GM12878 (cell line): Measurements from ENCODE around the gene DMWD. TPM values are rescaled to one million over a fixed set of nuclear protein-coding genes. Genes with fewer than 3 reads are reported as not detected.
A peak's percentile ranks its signal among the peaks of the same experiment; 100 is the strongest.

Source experiments
- ATAC-seq: fragments of 200-7000 bp; cut with Tn5 transposase; 3 replicates; pipeline ENCODE4 v1.9.1; 2020; ENCODE audit warnings: mild to moderate bottlenecking, moderate library complexity
- BruUV-seq: library from RNA; stranded (reverse); fragments of 400-500 nt; replicated peaks from 2 replicates; lab custom pipeline; 2021; lab: Mats Ljungman, UMichigan
- CTCF ChIA-PET: fragments of 300-600 bp; sonication (Branson Sonifier 250); formaldehyde crosslinking; extraction: SDS; loops from one replicate; lab custom pipeline; 2021; ENCODE audit warnings: inconsistent platforms; lab: Yijun Ruan, JAX
- POLR2A ChIA-PET: fragments of 350-600 bp; formaldehyde crosslinking; extraction: SDS; loops from one replicate; lab custom pipeline; 2021; ENCODE audit warnings: inconsistent platforms; lab: Charles Lee
- RAD21 ChIA-PET: fragments of 300-600 bp; sonication (Branson Sonifier 250); formaldehyde crosslinking; loops from one replicate; lab custom pipeline; 2023; ENCODE audit warnings: antibody characterized with exemption; ENCODE audit not compliant: unreplicated experiment; lab: Charles Lee
- SMC1A ChIA-PET: fragments of 300-600 bp; sonication (Branson Sonifier 250); formaldehyde crosslinking; loops from one replicate; lab custom pipeline; 2023; ENCODE audit not compliant: unreplicated experiment, uncharacterized antibody; lab: Charles Lee
- DNase-seq: peaks from one replicate; pipeline ENCODE4 v3.0.0-alpha.2; 2011; ENCODE audit warnings: low read depth, low spot score
- FAIRE-seq: peaks from 3 replicates; lab custom pipeline; 2011; peaks lifted over from hg19 to GRCh38; lab: Jason Lieb, UNC
- H2AFZ ChIP-seq: 2 replicates; pipeline ENCODE4 v1.6.0; 2011; ENCODE audit warnings: low read depth, low read length, control low read depth; ENCODE audit not compliant: control insufficient read depth
- H3K27ac ChIP-seq: 2 replicates; pipeline ENCODE4 v1.5.1; 2011; ENCODE audit warnings: control low read depth; ENCODE audit not compliant: control insufficient read depth, insufficient read depth
- H3K27me3 ChIP-seq, 2 experiments: replicated peaks in 1 of 2; 2 replicates each; pipeline versions ENCODE4 v1.6.0 to v1.6.1; 2011; ENCODE audit warnings: low read length in 1 of 2; ENCODE audit not compliant: control insufficient read depth in 2 of 2, insufficient read depth in 2 of 2
- H3K36me3 ChIP-seq, 2 experiments: 2 replicates each; pipeline ENCODE4 v1.5.1; 2011; ENCODE audit warnings: low read length in 1 of 2; ENCODE audit not compliant: control insufficient read depth in 2 of 2, insufficient read depth in 2 of 2
- H3K4me1 ChIP-seq: 2 replicates; pipeline ENCODE4 v1.6.1; 2011; ENCODE audit warnings: mild to moderate bottlenecking, low read length, moderate library complexity, mixed read lengths; ENCODE audit not compliant: control insufficient read depth, insufficient read depth
- H3K4me2 ChIP-seq: 2 replicates; pipeline ENCODE4 v1.6.0; 2011; ENCODE audit warnings: control low read depth; ENCODE audit not compliant: control insufficient read depth, insufficient read depth
- H3K4me3 ChIP-seq: fragments of 200-600 bp; sonication (generic); 2 replicates; pipeline ENCODE4 v1.5.1; 2016
- H3K79me2 ChIP-seq: 2 replicates; pipeline ENCODE4 v1.6.0; 2011; ENCODE audit warnings: low read length; ENCODE audit not compliant: control insufficient read depth, insufficient read depth
- H3K9ac ChIP-seq: 2 replicates; pipeline ENCODE4 v1.8.0; 2011; ENCODE audit warnings: low read length, control low read depth, mixed read lengths; ENCODE audit not compliant: control insufficient read depth, insufficient read depth
- H3K9me3 ChIP-seq: replicated peaks from 3 replicates; pipeline ENCODE4 v1.5.1; 2011; ENCODE audit warnings: mild to moderate bottlenecking, low read length; ENCODE audit not compliant: control insufficient read depth, insufficient read depth
- H4K20me1 ChIP-seq: 2 replicates; pipeline ENCODE4 v1.6.0; 2011; ENCODE audit not compliant: control insufficient read depth, insufficient read depth
- EED ChIP-seq: sonication (generic); IDR thresholded peaks from 2 replicates; pipeline ENCODE4 v1.6.1; 2016; ENCODE audit warnings: antibody characterized with exemption, low read depth
- ESRRA ChIP-seq: IDR thresholded peaks from 2 replicates; pipeline ENCODE4 v1.6.1; 2012; ENCODE audit warnings: mild to moderate bottlenecking, low read length, improper control_type of control experiment
- EZH2 ChIP-seq: IDR thresholded peaks from 2 replicates; pipeline ENCODE4 v1.6.1; 2012; ENCODE audit warnings: low read depth, mild to moderate bottlenecking, control low read depth, inconsistent platforms, low read length, borderline replicate concordance; ENCODE audit not compliant: control insufficient read depth
- IKZF1 ChIP-seq: fragments of 450-650 bp; conservative IDR thresholded peaks from 2 replicates; pipeline ENCODE4 v1.6.1; 2017; ENCODE audit warnings: antibody characterized with exemption, mild to moderate bottlenecking
- IKZF2 ChIP-seq, 2 experiments: fragments of 450-650 bp; IDR thresholded peaks; 2 replicates each; pipeline ENCODE4 v1.6.1; 2017; ENCODE audit warnings: mild to moderate bottlenecking in 2 of 2, moderate library complexity in 2 of 2
- NFIC ChIP-seq: IDR thresholded peaks from 2 replicates; pipeline ENCODE4 v1.6.1; 2012; ENCODE audit warnings: low read depth, mild to moderate bottlenecking, inconsistent platforms, low read length, moderate library complexity
- NFYA ChIP-seq: IDR thresholded peaks from 2 replicates; pipeline ENCODE4 v1.6.1; 2011; ENCODE audit warnings: low read depth, mild to moderate bottlenecking, low read length, improper control_type of control experiment, borderline replicate concordance
- NFYB ChIP-seq: IDR thresholded peaks from 2 replicates; pipeline ENCODE4 v1.6.1; 2011; ENCODE audit warnings: low read depth, mild to moderate bottlenecking, low read length, improper control_type of control experiment, moderate library complexity; ENCODE audit not compliant: insufficient read depth
- NRF1 ChIP-seq: conservative IDR thresholded peaks from 2 replicates; pipeline ENCODE4 v1.6.1; 2011; ENCODE audit warnings: mild to moderate bottlenecking, low read depth, low read length, improper control_type of control experiment
- PAX5 ChIP-seq: IDR thresholded peaks from 2 replicates; pipeline ENCODE4 v1.6.1; 2011; ENCODE audit warnings: low read depth, low read length, borderline replicate concordance
- RB1 ChIP-seq: fragments of 450-650 bp; formaldehyde crosslinking; IDR thresholded peaks from 2 replicates; pipeline ENCODE4 v1.6.1; 2017; ENCODE audit warnings: mild to moderate bottlenecking, borderline replicate concordance
- SIN3A ChIP-seq: IDR thresholded peaks from 2 replicates; pipeline ENCODE4 v1.6.1; 2012; ENCODE audit warnings: low read depth, low read length, improper control_type of control experiment
- SMAD1 ChIP-seq: fragments of 450-650 bp; IDR thresholded peaks from 2 replicates; pipeline ENCODE4 v1.6.1; 2018; ENCODE audit warnings: mild to moderate bottlenecking, low read depth; ENCODE audit not compliant: partially characterized antibody
- SMARCA5 ChIP-seq: fragments of 450-650 bp; IDR thresholded peaks from 2 replicates; pipeline ENCODE4 v1.6.1; 2017; ENCODE audit warnings: mild to moderate bottlenecking
- SP1 ChIP-seq: IDR thresholded peaks from one replicate; pipeline ENCODE4 v1.6.1; 2011; ENCODE audit warnings: low read depth, low read length
- SREBF1 ChIP-seq: IDR thresholded peaks from 2 replicates; pipeline ENCODE4 v1.6.1; 2012; ENCODE audit warnings: mild to moderate bottlenecking, low read length
- SRF ChIP-seq, 2 experiments: IDR thresholded peaks; 2 replicates each; pipeline ENCODE4 v1.6.1; 2011; ENCODE audit warnings: low read depth in 2 of 2, low read length in 2 of 2, mild to moderate bottlenecking in 1 of 2, moderate library complexity in 1 of 2
- SUPT20H ChIP-seq: IDR thresholded peaks from 2 replicates; pipeline ENCODE4 v1.6.1; 2011; ENCODE audit warnings: low read depth, mild to moderate bottlenecking, low read length, moderate library complexity, borderline replicate concordance; ENCODE audit not compliant: control insufficient read depth
- WGBS: methylation state at CpG from one replicate; pipeline ENCODE4 v1.1.6; 2016; ENCODE audit warnings: low lambda C conversion rate; ENCODE audit not compliant: insufficient replicate concordance, insufficient coverage; ENCODE audit errors: missing lambda C conversion rate; 5-methylcytosine and 5-hydroxymethylcytosine counted together
- in situ Hi-C: fragments of 300-500 bp; cut with MboI; formaldehyde crosslinking; loops from 9 replicates; pipeline ENCODE4 v1.14.3; 2018; ENCODE audit warnings: mixed read lengths
- intact Hi-C: fragments of 100-400 bp; cut with micrococcal nuclease; formaldehyde crosslinking; loops from one replicate; pipeline ENCODE4 v1.14.2; 2022; ENCODE audit not compliant: unreplicated experiment
- polyA plus RNA-seq, 11 experiments: library from polyadenylated mRNA; depleted of rRNA in 4 of 11; unstranded in 6 of 11; stranded (reverse) in 5 of 11; fragments of >200 nt; fragmentation: Nextera tagmentation in 4 of 11; fragmentation: Illumina TruSeq in 1 of 11; extraction: Ambion mirVana in 4 of 11; extraction: Trizol in 1 of 11; gene quantifications; 1 replicate in 1 of 11; 2 replicates in 10 of 11; pipeline versions ENCODE4 v1.2.1 to v1.2.3, GENCODE V29; 2011 to 2016; ENCODE audit warnings: inconsistent platforms in 2 of 11, missing spikeins in 2 of 11, low read depth in 1 of 11
- total RNA-seq, 4 experiments: library from RNA; depleted of rRNA in 3 of 4; stranded (reverse); fragments of >200 nt in 3 of 4; fragmentation: Illumina TruSeq in 1 of 4; extraction: Trizol in 1 of 4; gene quantifications; 2 replicates each; pipeline versions ENCODE4 v1.2.1 to v1.2.3, GENCODE V29; 2013 to 2021
- TF ChIP-seq, protein P1 (sequence below): fragments of 450-650 bp; IDR thresholded peaks from 2 replicates; pipeline ENCODE4 v1.6.1; 2017; ENCODE audit warnings: antibody characterized with exemption, mild to moderate bottlenecking, moderate library complexity

The DMWD gene
- total and polyA plus RNA-seq, 10 of the 15 experiments (the other 5 are each of a cell fraction or from before 2014, with no cell fraction given) = 3.5 to 56.0 (median 11.6) TPM

DNA sequence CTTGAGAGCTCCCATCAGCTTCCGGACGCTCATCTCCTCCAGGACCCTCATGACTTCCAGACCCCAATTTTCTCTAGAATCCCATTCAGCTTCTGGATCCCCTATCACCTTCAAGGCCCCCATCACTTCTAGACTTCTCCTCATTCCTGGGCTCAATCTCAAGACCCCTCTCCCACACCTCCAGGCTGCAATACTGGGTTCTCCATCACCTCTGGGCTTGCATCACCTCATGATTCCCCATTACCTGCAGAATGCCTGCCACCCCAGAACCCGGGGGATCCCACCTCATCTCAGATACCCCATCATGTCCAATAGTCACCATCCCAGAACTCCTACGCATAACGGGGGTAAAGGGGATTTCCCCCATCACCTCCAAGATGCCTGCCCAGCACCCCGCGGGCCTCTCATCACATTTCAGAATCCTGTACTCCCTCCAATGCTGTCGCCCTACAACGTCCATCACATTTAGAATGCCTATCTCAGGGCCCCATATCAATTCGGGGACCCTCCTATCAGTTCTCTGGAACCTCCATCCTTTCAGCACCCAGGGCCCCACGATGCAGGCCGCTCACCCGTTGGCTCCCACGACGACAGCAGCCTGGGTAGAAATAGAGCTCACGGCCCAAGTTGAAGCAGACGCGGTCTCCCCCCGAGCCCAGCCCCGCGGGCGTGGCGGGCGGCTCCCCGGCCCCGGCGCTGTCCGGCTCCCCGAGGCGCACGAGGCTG lies 738 bp downstream of the DMWD start (continued):
- no peak for TF ChIP-seq SRF (IDR thresholded peaks at IDR 0.05; ENCODE audit: low read depth in 2 of 2, low read length in 2 of 2)
- TF ChIP-seq SP1 = no peak
- TF ChIP-seq SMARCA5 = no peak
- no peak for TF ChIP-seq SUPT20H
- no peak for TF ChIP-seq NRF1

DNA sequence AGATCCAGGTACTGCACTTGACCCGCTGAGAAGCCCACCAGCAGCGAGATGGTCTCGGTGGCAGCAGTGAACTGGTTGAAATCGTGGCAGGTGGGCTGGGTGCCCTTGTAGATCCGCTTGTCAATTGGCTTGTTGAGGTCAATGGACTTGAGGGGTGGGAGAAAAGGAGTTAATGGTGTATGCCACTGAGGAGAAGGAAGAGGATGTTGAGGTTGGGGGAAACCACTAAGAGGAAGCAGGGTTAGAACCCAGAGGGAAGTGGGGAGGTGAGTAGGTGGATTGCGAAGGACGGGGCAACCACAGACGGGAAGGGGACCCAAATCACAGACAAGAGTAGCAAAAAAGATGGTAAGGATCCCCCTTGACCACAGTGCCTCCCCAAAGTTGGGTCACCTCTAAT lies 1.7 kb downstream of the DMWD start:
- Histone ChIP-seq H3K27ac (no peak overlapping the region), H3K4me2 (peak overlapping the region; percentile 32), H3K9ac (no peak overlapping the region), H3K4me1 (peaks cover 14% of the 10 kb centered on the region), H3K9me3 (no peaks in the 10 kb centered on the region), H2AFZ (no peak overlapping the region), H3K27me3 (no peaks in the 10 kb centered on the region), H4K20me1 (no peaks in the 10 kb centered on the region), H3K4me3 (peak overlapping the region; percentile 98; the same call in 1 of the 2 replicates), H3K79me2 (peaks cover 19% of the 10 kb centered on the region), H3K36me3 (peaks cover 2 to 12% of the 10 kb centered on the region in 2 experiments; a peak in 3 of 4 replicates)
- DNase-seq (no peak), ATAC-seq (peak; percentile 16), FAIRE-seq (no peak)
- WGBS = 24% methylated on average over 8 of the region's 8 CpGs
- ChIA-PET POLR2A (interaction anchor here (0.6 to 2.9 kb wide), 2 partner anchors 21 to 1787 kb away, joined by 3 to 20 read pairs; partner anchors contain the start of gene SIX5), CTCF (interaction anchor here (0.9 to 3.1 kb wide), 5 partner anchors 8 to 97 kb away, joined by 3 to 13 read pairs (median 4); partner anchors contain the start of gene SIX5), SMC1A (no interaction called here), RAD21 (interaction anchor here (2.7 kb wide), 1 partner anchor 21 kb away, joined by 18 read pairs; the partner anchor contains the start of gene SIX5)
- no TSS peak for BruUV-seq
- in situ Hi-C loops (no loop called here), intact Hi-C loops (no loop called here)
- no peak for TF ChIP-seq SIN3A
- no peak for TF ChIP-seq EZH2
- no peak for TF ChIP-seq ESRRA
- TF ChIP-seq SMAD1 = no peak
- no peak for TF ChIP-seq SREBF1
- TF ChIP-seq, protein P1, sequence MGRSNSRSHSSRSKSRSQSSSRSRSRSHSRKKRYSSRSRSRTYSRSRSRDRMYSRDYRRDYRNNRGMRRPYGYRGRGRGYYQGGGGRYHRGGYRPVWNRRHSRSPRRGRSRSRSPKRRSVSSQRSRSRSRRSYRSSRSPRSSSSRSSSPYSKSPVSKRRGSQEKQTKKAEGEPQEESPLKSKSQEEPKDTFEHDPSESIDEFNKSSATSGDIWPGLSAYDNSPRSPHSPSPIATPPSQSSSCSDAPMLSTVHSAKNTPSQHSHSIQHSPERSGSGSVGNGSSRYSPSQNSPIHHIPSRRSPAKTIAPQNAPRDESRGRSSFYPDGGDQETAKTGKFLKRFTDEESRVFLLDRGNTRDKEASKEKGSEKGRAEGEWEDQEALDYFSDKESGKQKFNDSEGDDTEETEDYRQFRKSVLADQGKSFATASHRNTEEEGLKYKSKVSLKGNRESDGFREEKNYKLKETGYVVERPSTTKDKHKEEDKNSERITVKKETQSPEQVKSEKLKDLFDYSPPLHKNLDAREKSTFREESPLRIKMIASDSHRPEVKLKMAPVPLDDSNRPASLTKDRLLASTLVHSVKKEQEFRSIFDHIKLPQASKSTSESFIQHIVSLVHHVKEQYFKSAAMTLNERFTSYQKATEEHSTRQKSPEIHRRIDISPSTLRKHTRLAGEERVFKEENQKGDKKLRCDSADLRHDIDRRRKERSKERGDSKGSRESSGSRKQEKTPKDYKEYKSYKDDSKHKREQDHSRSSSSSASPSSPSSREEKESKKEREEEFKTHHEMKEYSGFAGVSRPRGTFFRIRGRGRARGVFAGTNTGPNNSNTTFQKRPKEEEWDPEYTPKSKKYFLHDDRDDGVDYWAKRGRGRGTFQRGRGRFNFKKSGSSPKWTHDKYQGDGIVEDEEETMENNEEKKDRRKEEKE = no peak
- TF ChIP-seq IKZF1 = peak; percentile 74
- TF ChIP-seq PAX5 = peak; percentile 50; the same call in 1 of the 2 replicates
- peak; percentile 39 to 40; a peak in 2 of 4 replicates for TF ChIP-seq IKZF2 (IDR thresholded peaks at IDR 0.05)
- TF ChIP-seq NFYB = no peak
- peak; percentile 43; the same call in 1 of the 2 replicates for TF ChIP-seq NFIC
- no peak for TF ChIP-seq NFYA
- TF ChIP-seq RB1 = no peak
- TF ChIP-seq EED = peak; percentile 71
